Gastrocnemius medialis (tissue), 4 donors: Measurements from ENCODE around the gene LBH.

Experiments
- POLR2A ChIP-seq, 2 donors: fragments of 450-650 bp; IDR thresholded peaks; one replicate each; pipeline ENCODE4 v1.6.1; 2017; ENCODE audit warnings: antibody characterized with exemption in 2 of 2, mild to moderate bottlenecking in 2 of 2, moderate library complexity in 2 of 2
- TF ChIP-seq, protein P1 (sequence below), 5 experiments: fragments of 450-650 bp in 3 of 5; fragments of 200-600 bp in 2 of 5; sonication (generic) in 2 of 5; IDR thresholded peaks in 4 of 5; conservative IDR thresholded peaks in 1 of 5; 1 replicate in 4 of 5; 2 replicates in 1 of 5; pipeline ENCODE4 v1.5.1; 2016 to 2019; ENCODE audit warnings: antibody characterized with exemption in 5 of 5, mild to moderate bottlenecking in 3 of 5, moderate library complexity in 3 of 5

DNA sequence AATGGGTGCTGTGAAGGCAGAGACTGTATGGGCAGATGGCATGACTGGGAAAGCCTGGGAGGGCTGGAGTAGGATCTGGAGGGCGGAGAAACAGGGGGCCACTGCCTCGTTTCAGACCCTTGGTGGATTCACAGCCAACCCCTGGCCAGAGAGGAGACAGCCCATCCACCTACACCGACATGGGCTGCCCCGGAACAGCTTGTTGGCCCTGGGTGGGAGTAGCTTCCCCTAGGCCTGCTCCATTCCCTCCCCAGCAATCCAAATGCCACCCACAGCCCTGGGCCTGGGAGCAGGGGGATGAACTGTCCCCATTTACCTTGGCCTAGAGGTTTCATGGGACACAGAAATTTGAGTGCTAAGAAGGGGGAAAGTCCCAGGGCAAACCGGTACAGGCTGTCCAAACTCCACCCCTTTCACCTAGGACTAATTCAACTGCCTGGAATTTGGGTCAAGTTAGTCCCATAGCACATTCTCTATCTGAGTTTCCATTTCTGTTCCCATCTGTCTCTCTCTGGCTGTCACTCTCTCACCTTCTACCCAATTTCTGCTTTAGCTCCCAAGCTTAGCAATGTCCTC, 37.0 kb downstream of the LBH start:
- TF ChIP-seq, protein P1, sequence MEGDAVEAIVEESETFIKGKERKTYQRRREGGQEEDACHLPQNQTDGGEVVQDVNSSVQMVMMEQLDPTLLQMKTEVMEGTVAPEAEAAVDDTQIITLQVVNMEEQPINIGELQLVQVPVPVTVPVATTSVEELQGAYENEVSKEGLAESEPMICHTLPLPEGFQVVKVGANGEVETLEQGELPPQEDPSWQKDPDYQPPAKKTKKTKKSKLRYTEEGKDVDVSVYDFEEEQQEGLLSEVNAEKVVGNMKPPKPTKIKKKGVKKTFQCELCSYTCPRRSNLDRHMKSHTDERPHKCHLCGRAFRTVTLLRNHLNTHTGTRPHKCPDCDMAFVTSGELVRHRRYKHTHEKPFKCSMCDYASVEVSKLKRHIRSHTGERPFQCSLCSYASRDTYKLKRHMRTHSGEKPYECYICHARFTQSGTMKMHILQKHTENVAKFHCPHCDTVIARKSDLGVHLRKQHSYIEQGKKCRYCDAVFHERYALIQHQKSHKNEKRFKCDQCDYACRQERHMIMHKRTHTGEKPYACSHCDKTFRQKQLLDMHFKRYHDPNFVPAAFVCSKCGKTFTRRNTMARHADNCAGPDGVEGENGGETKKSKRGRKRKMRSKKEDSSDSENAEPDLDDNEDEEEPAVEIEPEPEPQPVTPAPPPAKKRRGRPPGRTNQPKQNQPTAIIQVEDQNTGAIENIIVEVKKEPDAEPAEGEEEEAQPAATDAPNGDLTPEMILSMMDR (IDR thresholded peaks at IDR 0.05 in 4 of 5, conservative IDR thresholded peaks at IDR 0.05 in 1 of 5), result no peak
- no peak for TF ChIP-seq POLR2A (IDR thresholded peaks at IDR 0.05)
